Measurements from ENCODE around the gene PLEKHA8. TPM values are rescaled to one million over a fixed set of nuclear protein-coding genes. Genes with fewer than 3 reads are reported as not detected.

The PLEKHA8 gene
- polyA plus RNA-seq, 5 donors, result 11.2 to 20.2 (median 17.2) TPM

- no peak for DNase-seq
Observed at GRCh38 chr7:30020535-30020934, 7.7 kb upstream of the PLEKHA8 start.

- no peak for DNase-seq
Observed at GRCh38 chr7:30022991-30023390, 5.2 kb upstream of the PLEKHA8 start.

- DNase-seq, result no peak
Observed at GRCh38 chr7:30023524-30023923, 4.7 kb upstream of the PLEKHA8 start.

- peak; percentile 98 for DNase-seq
Observed at GRCh38 chr7:30026229-30027064, 1.8 kb upstream of the PLEKHA8 start, which contains the start of gene FKBP14. TSS of gene FKBP14 (minus strand) at chr7:30026702. CDS start at chr7:30026508, 194 bp downstream.

- no peak for DNase-seq
Observed at GRCh38 chr7:30027065-30027456, 1.2 kb upstream of the PLEKHA8 start.

GRCh38 chr7:30027740-30028215, 434 bp upstream of the PLEKHA8 start:
- no peak for DNase-seq

GRCh38 chr7:30028749-30029635, 780 bp downstream of the PLEKHA8 start:
- DNase-seq, result peak in 1 of 2 donors; percentile 52

- DNase-seq, result no peak
Observed at GRCh38 chr7:30029696-30030095, 1.5 kb downstream of the PLEKHA8 start.

- DNase-seq, result no peak
Observed at GRCh38 chr7:30032310-30033125, 4.3 kb downstream of the PLEKHA8 start.

GRCh38 chr7:30034501-30034900, 6.3 kb downstream of the PLEKHA8 start:
- no peak for DNase-seq

- DNase-seq, result no peak
Observed at GRCh38 chr7:30036220-30036619, 8.0 kb downstream of the PLEKHA8 start.

GRCh38 chr7:30038196-30038980, 10.2 kb downstream of the PLEKHA8 start:
- DNase-seq, result no peak

GRCh38 chr7:30040938-30041337, 12.7 kb downstream of the PLEKHA8 start:
- no peak for DNase-seq

GRCh38 chr7:30041526-30042269, 13.5 kb downstream of the PLEKHA8 start:
- no peak for DNase-seq

- no peak for DNase-seq
Observed at GRCh38 chr7:30046127-30046770, 18.0 kb downstream of the PLEKHA8 start.

GRCh38 chr7:30047124-30047523, 18.9 kb downstream of the PLEKHA8 start:
- DNase-seq, result no peak

- DNase-seq, result no peak
Observed at GRCh38 chr7:30048582-30048981, 20.4 kb downstream of the PLEKHA8 start.

GRCh38 chr7:30049173-30049572, 21.0 kb downstream of the PLEKHA8 start:
- no peak for DNase-seq

GRCh38 chr7:30053068-30053467, 24.9 kb downstream of the PLEKHA8 start:
- DNase-seq, result no peak
